ENCODE data around the gene ADAM8. TPM values are rescaled to one million over a fixed set of nuclear protein-coding genes. Genes with fewer than 3 reads are reported as not detected.
"Not testable (repeated sequence)": the region's sequence is repeated elsewhere in the genome, so short reads cannot be mapped to it uniquely, and the experiment has no call there.

The ADAM8 gene
- 78.4 and 123 TPM in 2 replicates for total RNA-seq

DNA sequence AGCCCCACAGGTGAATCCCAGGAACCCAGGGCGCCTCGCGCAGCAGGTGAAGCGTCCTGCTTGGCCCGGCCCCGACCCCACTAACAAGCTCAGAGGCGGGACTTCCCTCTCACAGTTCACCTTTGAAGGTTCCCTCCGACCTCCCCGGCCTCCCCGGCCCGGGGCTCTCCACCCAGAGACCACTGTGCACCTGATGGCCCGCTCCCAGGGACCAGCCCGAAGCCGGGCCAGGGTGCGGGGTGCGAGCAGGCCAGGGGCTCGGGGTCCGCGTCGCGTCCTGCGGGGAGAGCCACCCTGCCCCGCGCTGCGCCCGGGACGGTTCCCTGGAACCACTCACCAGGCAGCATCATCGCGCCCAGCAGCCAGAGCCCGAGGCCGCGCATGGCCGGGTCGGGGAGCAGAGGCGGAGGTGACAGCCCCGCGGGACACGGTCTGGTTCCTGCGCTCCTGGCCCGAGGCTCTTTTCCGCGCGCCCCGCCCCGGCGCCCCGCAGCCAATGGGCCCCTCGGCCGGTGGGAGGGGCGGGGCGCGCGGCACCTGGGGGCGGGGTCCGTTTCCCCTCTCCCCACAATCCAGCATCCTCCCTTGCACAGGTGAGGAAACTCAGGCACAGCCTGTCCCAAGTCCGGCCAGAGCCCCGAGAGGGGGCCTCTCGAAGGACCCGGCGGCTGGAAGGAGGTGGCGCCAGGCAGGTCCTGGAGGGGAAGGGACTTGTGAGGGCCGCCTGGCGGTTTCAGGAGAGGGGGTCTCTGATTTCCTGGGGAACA, at the start of gene ADAM8:
ADAM8 (minus strand) TSS at position 434 of the 767 bp plus-strand sequence; CDS start at position 383, 51 bp downstream.
- H3K4me3 ChIP-seq (ENCODE audit: low read depth, low read length), result peak within 1 kb of the TSS; percentile 6
- peaks cover 2% of the 10 kb centered on the region for H3K36me3 ChIP-seq (ENCODE audit: control insufficient read depth, insufficient read depth, low read length)
- TF ChIP-seq, protein P1, sequence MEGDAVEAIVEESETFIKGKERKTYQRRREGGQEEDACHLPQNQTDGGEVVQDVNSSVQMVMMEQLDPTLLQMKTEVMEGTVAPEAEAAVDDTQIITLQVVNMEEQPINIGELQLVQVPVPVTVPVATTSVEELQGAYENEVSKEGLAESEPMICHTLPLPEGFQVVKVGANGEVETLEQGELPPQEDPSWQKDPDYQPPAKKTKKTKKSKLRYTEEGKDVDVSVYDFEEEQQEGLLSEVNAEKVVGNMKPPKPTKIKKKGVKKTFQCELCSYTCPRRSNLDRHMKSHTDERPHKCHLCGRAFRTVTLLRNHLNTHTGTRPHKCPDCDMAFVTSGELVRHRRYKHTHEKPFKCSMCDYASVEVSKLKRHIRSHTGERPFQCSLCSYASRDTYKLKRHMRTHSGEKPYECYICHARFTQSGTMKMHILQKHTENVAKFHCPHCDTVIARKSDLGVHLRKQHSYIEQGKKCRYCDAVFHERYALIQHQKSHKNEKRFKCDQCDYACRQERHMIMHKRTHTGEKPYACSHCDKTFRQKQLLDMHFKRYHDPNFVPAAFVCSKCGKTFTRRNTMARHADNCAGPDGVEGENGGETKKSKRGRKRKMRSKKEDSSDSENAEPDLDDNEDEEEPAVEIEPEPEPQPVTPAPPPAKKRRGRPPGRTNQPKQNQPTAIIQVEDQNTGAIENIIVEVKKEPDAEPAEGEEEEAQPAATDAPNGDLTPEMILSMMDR (IDR thresholded peaks at IDR 0.05; ENCODE audit: insufficient read depth, low read length, poor library complexity, severe bottlenecking), result no peak
- no peak for DNase-seq (ENCODE audit: low read depth)
- peaks cover 12% of the 10 kb centered on the region for H3K27me3 ChIP-seq (ENCODE audit: control insufficient read depth, insufficient read depth, low read length)

DNA sequence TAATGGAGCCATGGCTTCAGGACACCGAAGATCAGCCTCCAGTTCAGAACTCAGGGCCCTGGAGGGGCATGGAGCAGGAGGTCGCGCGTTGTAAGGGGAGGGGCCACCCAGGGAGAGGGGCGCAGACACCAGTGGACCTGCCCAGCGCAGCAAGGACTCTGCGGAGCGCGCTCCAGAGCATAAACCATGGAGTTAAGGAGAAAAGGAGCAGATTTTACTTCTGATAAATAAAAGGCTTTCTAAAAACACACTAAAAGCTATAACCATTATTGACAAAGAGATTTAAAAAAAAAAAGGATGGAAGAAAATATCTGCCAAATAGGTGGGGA, 49.5 kb upstream of the ADAM8 start:
- peak overlapping the region; percentile 44 for H3K4me3 ChIP-seq (ENCODE audit: low read depth, low read length)
- H3K27me3 ChIP-seq (ENCODE audit: control insufficient read depth, insufficient read depth, low read length), result peaks cover 45% of the 10 kb centered on the region

DNA sequence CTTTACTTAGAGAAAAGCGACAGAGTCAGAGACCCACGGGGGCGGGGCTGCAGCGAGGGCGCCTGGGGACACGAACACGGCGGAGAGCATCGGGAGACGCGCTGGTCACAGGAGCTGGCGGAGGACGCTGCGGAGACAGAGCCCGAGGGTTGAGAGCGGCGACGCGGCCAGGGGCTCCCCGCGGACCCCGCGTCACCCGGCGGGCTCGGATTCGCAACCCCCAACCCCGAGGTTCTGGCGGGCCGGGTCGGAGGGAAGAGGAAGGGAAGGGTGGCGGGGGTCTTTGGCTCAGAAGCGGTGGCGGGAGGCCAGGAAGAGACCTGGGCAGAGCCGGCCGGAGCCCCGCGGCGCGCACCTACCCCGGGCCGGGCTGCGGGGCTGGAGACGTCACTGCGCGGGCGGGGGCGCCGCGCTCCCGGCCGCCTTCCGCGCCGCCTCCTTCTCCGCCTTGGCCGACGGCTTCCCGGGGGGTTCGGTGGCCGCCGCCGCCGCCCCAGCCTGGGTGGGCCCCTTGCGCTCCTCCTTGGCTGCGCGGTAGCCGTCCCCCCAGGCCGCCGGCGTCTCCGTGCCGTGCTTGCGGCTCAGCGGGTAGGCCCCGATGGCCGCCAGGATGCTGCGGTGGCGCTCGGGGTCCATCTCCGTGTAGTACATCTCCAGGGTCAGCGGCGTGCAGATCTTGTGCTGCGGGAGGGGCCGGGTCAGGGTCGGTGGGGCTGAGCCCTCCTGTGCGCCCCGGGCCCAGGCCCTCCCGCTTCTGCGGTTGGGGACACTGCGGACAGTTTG, 49.0 kb upstream of the ADAM8 start:
- no peaks in the 10 kb centered on the region for H3K36me3 ChIP-seq (ENCODE audit: control insufficient read depth, insufficient read depth, low read length)
- TF ChIP-seq, protein P1 (IDR thresholded peaks at IDR 0.05; ENCODE audit: insufficient read depth, low read length, poor library complexity, severe bottlenecking), result no peak
- H3K4me3 ChIP-seq (ENCODE audit: low read depth, low read length), result peak overlapping the region; percentile 44
- H3K27me3 ChIP-seq (ENCODE audit: control insufficient read depth, insufficient read depth, low read length), result peaks cover 42% of the 10 kb centered on the region
- DNase-seq (ENCODE audit: low read depth), result no peak

More for the DNA sequence above, 49.5 kb upstream of the ADAM8 start:
- no peaks in the 10 kb centered on the region for H3K36me3 ChIP-seq (ENCODE audit: control insufficient read depth, insufficient read depth, low read length)
- TF ChIP-seq, protein P1 (IDR thresholded peaks at IDR 0.05; ENCODE audit: insufficient read depth, low read length, poor library complexity, severe bottlenecking), result no peak
- DNase-seq (ENCODE audit: low read depth), result no peak

DNA sequence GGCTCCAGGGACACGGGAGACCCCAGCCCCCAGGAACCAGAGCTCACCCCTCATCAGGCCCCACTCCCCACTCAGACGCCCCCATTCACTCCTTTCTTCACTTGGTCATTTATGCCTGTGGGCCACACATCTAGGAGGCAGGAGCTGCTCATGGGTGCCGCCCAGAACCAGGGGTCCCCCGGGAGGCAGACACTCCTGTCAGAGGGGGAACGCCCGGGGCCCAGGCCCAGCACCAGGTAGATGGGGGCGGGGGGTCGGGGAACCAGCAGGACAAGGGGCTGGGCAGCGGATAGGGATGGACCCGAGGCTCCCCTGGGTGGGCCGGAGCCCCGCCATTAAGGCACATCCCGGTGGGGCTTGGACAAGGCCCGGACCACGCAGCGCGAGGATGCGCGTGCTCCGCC, 48.2 kb upstream of the ADAM8 start:
- TF ChIP-seq, protein P1 (IDR thresholded peaks at IDR 0.05; ENCODE audit: insufficient read depth, low read length, poor library complexity, severe bottlenecking), result no peak
- H3K36me3 ChIP-seq (ENCODE audit: control insufficient read depth, insufficient read depth, low read length), result no peaks in the 10 kb centered on the region
- no peak for DNase-seq (ENCODE audit: low read depth)
- H3K27me3 ChIP-seq (ENCODE audit: control insufficient read depth, insufficient read depth, low read length), result peaks cover 42% of the 10 kb centered on the region
- H3K4me3 ChIP-seq (ENCODE audit: low read depth, low read length), result no peak overlapping the region

DNA sequence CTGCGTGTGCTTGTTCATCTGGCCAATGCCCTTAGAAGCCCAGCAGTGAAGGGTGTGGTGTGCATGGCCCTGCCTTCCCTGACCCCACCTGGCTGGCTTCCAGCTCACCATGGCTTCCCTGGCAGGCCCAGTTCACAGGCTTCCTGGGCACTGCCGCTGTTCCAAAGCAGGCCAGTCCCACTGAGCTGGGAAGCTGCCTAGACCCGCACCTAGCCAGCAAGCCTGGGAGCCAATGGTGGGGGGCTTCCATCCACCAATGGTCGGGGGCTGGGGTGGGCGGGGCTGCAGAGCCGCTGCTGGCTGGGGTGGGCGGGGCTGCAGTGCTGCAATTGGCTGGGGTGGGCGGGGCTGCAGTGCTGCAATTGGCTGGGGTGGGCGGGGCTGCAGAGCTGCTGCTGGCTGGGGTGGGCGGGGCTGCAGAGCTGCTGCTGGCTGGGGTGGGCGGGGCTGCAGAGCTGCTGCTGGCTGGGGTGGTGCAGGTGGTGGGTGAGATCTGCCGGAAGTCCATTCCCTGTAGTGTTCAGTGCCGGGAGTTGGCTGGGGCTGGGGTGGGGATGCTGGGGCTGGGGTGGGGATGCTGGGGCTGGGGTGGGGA, 47.6 kb upstream of the ADAM8 start:
- H3K36me3 ChIP-seq (ENCODE audit: control insufficient read depth, insufficient read depth, low read length), result no peaks in the 10 kb centered on the region
- peak overlapping the region; percentile 30 for H3K4me3 ChIP-seq (ENCODE audit: low read depth, low read length)
- TF ChIP-seq, protein P1 (IDR thresholded peaks at IDR 0.05; ENCODE audit: insufficient read depth, low read length, poor library complexity, severe bottlenecking), result no peak
- peaks cover 45% of the 10 kb centered on the region for H3K27me3 ChIP-seq (ENCODE audit: control insufficient read depth, insufficient read depth, low read length)
- no peak for DNase-seq (ENCODE audit: low read depth)

DNA sequence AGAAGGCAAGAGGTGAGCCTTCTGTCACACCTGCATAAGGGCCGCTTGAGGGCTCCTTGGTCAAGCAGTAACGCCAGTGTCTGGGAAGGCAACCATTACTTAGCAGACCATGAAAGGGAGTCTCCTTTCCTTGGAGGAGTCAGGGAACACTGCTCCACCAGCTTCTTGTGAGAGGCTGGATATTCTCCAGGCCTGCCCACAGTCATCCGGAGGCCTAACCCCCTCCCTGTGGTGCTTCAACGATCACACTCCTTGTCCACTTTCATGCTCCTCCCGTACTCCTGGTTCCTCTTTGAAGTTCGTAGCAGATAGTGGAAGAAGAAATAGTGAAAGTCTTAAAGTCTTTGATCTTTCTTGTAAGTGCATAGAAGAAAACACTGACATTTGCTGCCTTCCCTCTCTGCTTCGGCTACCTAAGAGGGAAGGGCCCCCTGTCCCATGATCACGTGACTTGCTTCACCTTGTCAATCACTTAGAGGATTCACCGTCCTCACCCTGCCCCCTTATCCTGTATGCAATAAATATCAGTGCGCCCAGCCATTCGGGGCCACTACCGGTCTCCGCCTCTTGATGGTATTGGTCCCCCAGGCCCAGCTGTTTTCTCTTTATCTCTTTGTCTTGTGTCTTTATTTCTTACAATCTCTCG, 45.5 kb upstream of the ADAM8 start:
- H3K36me3 ChIP-seq (ENCODE audit: control insufficient read depth, insufficient read depth, low read length); H3K4me3 ChIP-seq (ENCODE audit: low read depth, low read length); DNase-seq (ENCODE audit: low read depth): not testable (repeated sequence)
- peaks cover 30% of the 10 kb centered on the region for H3K27me3 ChIP-seq (ENCODE audit: control insufficient read depth, insufficient read depth, low read length)

DNA sequence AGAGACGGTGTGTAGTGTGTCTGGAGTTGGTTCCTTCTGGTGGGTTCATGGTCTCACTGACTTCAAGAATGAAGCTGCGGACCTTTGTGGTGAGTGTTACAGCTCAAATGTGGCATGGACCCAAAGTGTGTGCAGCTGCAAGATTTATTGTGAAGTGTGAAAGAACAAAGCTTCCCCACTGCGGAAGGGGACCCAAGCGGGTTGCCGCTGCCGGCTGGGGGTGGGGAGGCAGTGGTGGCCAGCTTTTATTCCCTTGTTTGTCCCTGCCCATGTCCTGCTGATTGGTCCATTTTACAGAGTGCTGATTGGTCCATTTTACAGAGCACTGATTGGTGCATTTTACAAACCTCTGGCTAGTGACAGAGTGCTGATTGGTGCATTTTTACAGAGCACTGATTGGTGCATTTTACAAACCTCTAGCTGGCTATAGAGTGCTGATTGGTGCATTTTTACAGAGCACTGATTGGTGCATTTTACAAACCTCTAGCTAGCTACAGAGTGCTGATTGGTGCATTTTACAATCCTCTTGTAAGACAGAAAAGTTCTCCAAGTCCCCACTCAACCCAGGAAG, 44.3 kb upstream of the ADAM8 start:
- not testable (repeated sequence) for DNase-seq (ENCODE audit: low read depth); H3K36me3 ChIP-seq (ENCODE audit: control insufficient read depth, insufficient read depth, low read length); H3K4me3 ChIP-seq (ENCODE audit: low read depth, low read length)
- H3K27me3 ChIP-seq (ENCODE audit: control insufficient read depth, insufficient read depth, low read length), result peaks cover 18% of the 10 kb centered on the region

Data from kidney epithelial cell (primary cell).